HEK293T (cell line): ENCODE data around the gene FAAH2.
"Not testable (repeated sequence)": the region's sequence is repeated elsewhere in the genome, so short reads cannot be mapped to it uniquely, and the experiment has no call there.

Experiments used
- CTCF ChIA-PET: fragments of 350-600 bp; formaldehyde crosslinking; extraction: SDS; loops from one replicate; lab custom pipeline; 2021; ENCODE audit warnings: antibody characterized with exemption, inconsistent platforms; lab: Yijun Ruan, JAX
- POLR2A ChIA-PET: fragments of 350-600 bp; formaldehyde crosslinking; extraction: SDS; loops from one replicate; lab custom pipeline; 2020; ENCODE audit warnings: antibody characterized with exemption, inconsistent platforms; lab: Yijun Ruan, JAX
- DNase-seq: peaks from one replicate; pipeline ENCODE4 v3.0.0; 2012; ENCODE audit warnings: mixed read lengths; ENCODE audit errors: extremely low spot score
- ARNT ChIP-seq: fragments of 450-650 bp; IDR thresholded peaks from 2 replicates; pipeline ENCODE4 v1.6.1; 2017; ENCODE audit warnings: mild to moderate bottlenecking
- BHLHE40 ChIP-seq: fragments of 450-650 bp; IDR thresholded peaks from 2 replicates; pipeline ENCODE4 v1.6.1; 2016; ENCODE audit warnings: mild to moderate bottlenecking, moderate library complexity, borderline replicate concordance
- CTBP1 ChIP-seq: fragments of 450-650 bp; IDR thresholded peaks from 2 replicates; pipeline ENCODE4 v1.6.1; 2016; ENCODE audit warnings: borderline replicate concordance
- ELF4 ChIP-seq: fragments of 450-650 bp; IDR thresholded peaks from 2 replicates; pipeline ENCODE4 v1.6.1; 2017; ENCODE audit warnings: antibody characterized with exemption
- FOXA1 ChIP-seq: fragments of 450-650 bp; IDR thresholded peaks from 2 replicates; pipeline ENCODE4 v1.6.1; 2016; ENCODE audit warnings: mild to moderate bottlenecking
- FOXK2 ChIP-seq: fragments of 450-650 bp; IDR thresholded peaks from 2 replicates; pipeline ENCODE4 v1.6.1; 2016; ENCODE audit warnings: mild to moderate bottlenecking
- FOXM1 ChIP-seq: fragments of 450-650 bp; IDR thresholded peaks from 2 replicates; pipeline ENCODE4 v1.6.1; 2017; ENCODE audit warnings: mild to moderate bottlenecking, borderline replicate concordance
- HDGF ChIP-seq: fragments of 450-650 bp; IDR thresholded peaks from 2 replicates; pipeline ENCODE4 v1.6.1; 2017; ENCODE audit warnings: antibody characterized with exemption, borderline replicate concordance
- L3MBTL2 ChIP-seq: fragments of 450-650 bp; conservative IDR thresholded peaks from 2 replicates; pipeline ENCODE4 v1.6.1; 2016; ENCODE audit warnings: mild to moderate bottlenecking
- LEF1 ChIP-seq: fragments of 450-650 bp; IDR thresholded peaks from 2 replicates; pipeline ENCODE4 v1.6.1; 2017; ENCODE audit warnings: mild to moderate bottlenecking, borderline replicate concordance
- NFRKB ChIP-seq: fragments of 450-650 bp; IDR thresholded peaks from 2 replicates; pipeline ENCODE4 v1.6.1; 2016; ENCODE audit warnings: mild to moderate bottlenecking, moderate library complexity
- PKNOX1 ChIP-seq: fragments of 450-650 bp; IDR thresholded peaks from 2 replicates; pipeline ENCODE4 v1.6.1; 2016
- SP1 ChIP-seq: fragments of 450-650 bp; IDR thresholded peaks from 2 replicates; pipeline ENCODE4 v1.6.1; 2017
- SUZ12 ChIP-seq: fragments of 450-650 bp; IDR thresholded peaks from 2 replicates; pipeline ENCODE4 v1.6.1; 2016; ENCODE audit warnings: mild to moderate bottlenecking
- TARDBP ChIP-seq: fragments of 450-650 bp; IDR thresholded peaks from 2 replicates; pipeline ENCODE4 v1.6.1; 2016
- ZNF384 ChIP-seq: fragments of 450-650 bp; IDR thresholded peaks from 2 replicates; pipeline ENCODE4 v1.6.1; 2016

FAAH2 gene

GRCh38 chrX:57267308-57267707, 19.2 kb upstream of the FAAH2 start:
- ChIA-PET CTCF (no interaction called here), POLR2A (no interaction called here)
- TF ChIP-seq LEF1 (no peak), ELF4 (no peak), NFRKB (no peak)
- DNase-seq: no peak

GRCh38 chrX:57270980-57271379, 15.5 kb upstream of the FAAH2 start:
- no peak for DNase-seq
- ChIA-PET POLR2A (no interaction called here), CTCF (no interaction called here)
- TF ChIP-seq ARNT: no peak
- TF ChIP-seq SP1: no peak
- no peak for TF ChIP-seq TARDBP
- TF ChIP-seq CTBP1: no peak
- TF ChIP-seq LEF1: no peak
- no peak for TF ChIP-seq SUZ12
- no peak for TF ChIP-seq FOXK2
- no peak for TF ChIP-seq FOXM1
- no peak for TF ChIP-seq NFRKB
- TF ChIP-seq PKNOX1: no peak
- no peak for TF ChIP-seq HDGF
- TF ChIP-seq BHLHE40: no peak
- TF ChIP-seq FOXA1: no peak
- TF ChIP-seq ZNF384: no peak
- TF ChIP-seq ELF4: no peak
- no peak for TF ChIP-seq L3MBTL2

- no peak for TF ChIP-seq CTBP1
- no peak for TF ChIP-seq LEF1
- no peak for TF ChIP-seq TARDBP
- TF ChIP-seq L3MBTL2: no peak
- TF ChIP-seq ARNT: no peak
- no peak for TF ChIP-seq SUZ12
- TF ChIP-seq ZNF384: no peak
- no peak for TF ChIP-seq ELF4
- no peak for TF ChIP-seq FOXA1
- no peak for TF ChIP-seq NFRKB
- no peak for TF ChIP-seq PKNOX1
- TF ChIP-seq HDGF: no peak
- no peak for TF ChIP-seq BHLHE40
- TF ChIP-seq SP1: no peak
- TF ChIP-seq FOXK2: no peak
- no peak for TF ChIP-seq FOXM1
- DNase-seq: no peak
- ChIA-PET CTCF (interaction anchor here (0.8 kb wide), 1 partner anchor 636 kb away, joined by 6 read pairs; no protein-coding TSS in a partner anchor), POLR2A (no interaction called here)
Measured at GRCh38 chrX:57282568-57282967, 3.9 kb upstream of the FAAH2 start.

GRCh38 chrX:57285001-57285400, 1.5 kb upstream of the FAAH2 start:
- no peak for DNase-seq
- TF ChIP-seq FOXA1 (no peak), L3MBTL2 (no peak), NFRKB (no peak), HDGF (no peak), ARNT (no peak), TARDBP (no peak), LEF1 (no peak), ZNF384 (no peak), FOXK2 (no peak), CTBP1 (no peak), SUZ12 (no peak), PKNOX1 (no peak), SP1 (no peak), BHLHE40 (no peak)
- POLR2A ChIA-PET: no interaction called here
- CTCF ChIA-PET: no interaction called here

GRCh38 chrX:57289089-57289488, 2.6 kb downstream of the FAAH2 start:
- POLR2A ChIA-PET: no interaction called here
- no peak for DNase-seq
- CTCF ChIA-PET: no interaction called here
- TF ChIP-seq L3MBTL2: no peak
- no peak for TF ChIP-seq TARDBP
- TF ChIP-seq PKNOX1: no peak
- no peak for TF ChIP-seq FOXK2
- no peak for TF ChIP-seq ARNT
- TF ChIP-seq CTBP1: no peak
- no peak for TF ChIP-seq FOXA1
- no peak for TF ChIP-seq SP1
- no peak for TF ChIP-seq SUZ12
- no peak for TF ChIP-seq ELF4
- no peak for TF ChIP-seq BHLHE40
- no peak for TF ChIP-seq ZNF384
- no peak for TF ChIP-seq NFRKB
- no peak for TF ChIP-seq FOXM1
- TF ChIP-seq LEF1: no peak
- TF ChIP-seq HDGF: no peak

- POLR2A ChIA-PET: no interaction called here
- TF ChIP-seq NFRKB: no peak
- no peak for TF ChIP-seq SUZ12
- TF ChIP-seq ZNF384: no peak
- TF ChIP-seq SP1: no peak
- TF ChIP-seq ARNT: no peak
- TF ChIP-seq FOXA1: no peak
- TF ChIP-seq ELF4: no peak
- no peak for TF ChIP-seq L3MBTL2
- no peak for TF ChIP-seq TARDBP
- TF ChIP-seq LEF1: no peak
- TF ChIP-seq BHLHE40: no peak
- TF ChIP-seq CTBP1: no peak
- no peak for TF ChIP-seq FOXM1
- TF ChIP-seq PKNOX1: no peak
- TF ChIP-seq HDGF: no peak
- no peak for TF ChIP-seq FOXK2
- DNase-seq: no peak
- CTCF ChIA-PET: no interaction called here
Measured at GRCh38 chrX:57294961-57295360, 8.5 kb downstream of the FAAH2 start.

GRCh38 chrX:57295679-57296078, 9.2 kb downstream of the FAAH2 start:
- POLR2A ChIA-PET, DNase-seq, CTCF ChIA-PET: not testable (repeated sequence)
